ENCODE data around the gene C10orf71. TPM values are rescaled to one million over a fixed set of nuclear protein-coding genes. Genes with fewer than 3 reads are reported as not detected.

Gene C10orf71
- polyA plus RNA-seq, 4 donors = 0.13 to 0.47 (median 0.19) TPM

DNA sequence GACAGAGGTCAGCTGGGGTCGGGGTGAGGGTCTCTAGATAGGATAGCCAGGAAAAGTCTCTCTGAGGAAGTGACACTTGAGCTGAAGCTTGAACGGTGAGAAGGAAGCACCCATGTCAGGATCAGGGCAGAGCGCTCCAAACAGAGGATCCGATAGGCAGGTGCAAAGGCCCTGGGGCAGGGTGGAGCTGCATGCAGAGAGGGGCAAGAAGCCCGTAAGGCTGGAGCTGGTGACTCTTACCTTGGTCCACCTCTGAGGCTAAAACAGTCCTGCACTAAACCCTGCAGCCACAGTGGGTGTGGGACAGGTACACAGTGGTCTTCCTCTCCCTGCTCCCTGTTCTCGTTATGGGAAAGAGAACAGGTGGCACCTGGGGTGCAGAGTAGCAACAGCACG, 5.8 kb upstream of the C10orf71 start:
- no peak for DNase-seq (ENCODE audit: low read depth in 4 of 4, low spot score in 3 of 4)

DNA sequence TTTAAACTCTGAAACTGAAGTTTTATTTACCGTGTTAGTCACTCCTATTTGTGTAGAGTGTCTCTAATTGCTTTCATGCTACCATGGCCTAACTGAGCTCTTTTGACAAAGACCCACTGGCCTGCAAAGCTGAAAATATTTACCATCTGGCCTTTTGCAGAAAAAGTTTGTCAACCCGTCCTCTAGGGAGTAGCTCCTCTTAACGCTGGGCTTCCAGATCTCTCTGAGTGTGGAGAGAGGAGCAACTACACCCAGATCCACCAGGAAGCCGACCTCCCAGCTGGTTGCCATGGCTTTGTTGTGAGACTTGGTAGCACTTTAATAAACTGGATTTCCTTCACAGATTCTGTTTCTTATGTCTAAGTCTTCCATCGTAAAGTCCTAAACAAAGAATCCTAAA, 4.2 kb upstream of the C10orf71 start:
- no peak for DNase-seq (ENCODE audit: low read depth in 4 of 4, low spot score in 3 of 4)

DNA sequence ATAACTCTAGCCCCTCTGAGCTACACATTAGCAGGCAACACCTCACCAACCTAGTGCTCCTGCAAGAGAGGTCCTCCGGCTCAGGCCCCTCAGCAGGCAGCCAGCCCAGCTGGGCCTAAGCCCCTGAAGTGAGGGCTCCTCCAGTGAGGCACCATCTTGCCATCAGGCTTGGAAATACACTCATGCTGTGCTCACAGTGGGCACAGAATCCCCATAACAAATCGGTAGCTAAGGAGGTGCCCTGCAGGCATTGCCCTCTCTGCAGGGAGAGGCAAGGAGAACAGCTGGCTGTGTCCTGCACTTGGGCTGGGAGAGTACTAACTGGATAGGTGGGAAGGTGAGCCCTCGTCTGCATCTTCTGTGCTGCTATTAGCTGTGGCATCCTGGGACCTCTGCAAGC, 3.7 kb upstream of the C10orf71 start:
- DNase-seq (ENCODE audit: low read depth in 4 of 4, low spot score in 3 of 4) = no peak

DNA sequence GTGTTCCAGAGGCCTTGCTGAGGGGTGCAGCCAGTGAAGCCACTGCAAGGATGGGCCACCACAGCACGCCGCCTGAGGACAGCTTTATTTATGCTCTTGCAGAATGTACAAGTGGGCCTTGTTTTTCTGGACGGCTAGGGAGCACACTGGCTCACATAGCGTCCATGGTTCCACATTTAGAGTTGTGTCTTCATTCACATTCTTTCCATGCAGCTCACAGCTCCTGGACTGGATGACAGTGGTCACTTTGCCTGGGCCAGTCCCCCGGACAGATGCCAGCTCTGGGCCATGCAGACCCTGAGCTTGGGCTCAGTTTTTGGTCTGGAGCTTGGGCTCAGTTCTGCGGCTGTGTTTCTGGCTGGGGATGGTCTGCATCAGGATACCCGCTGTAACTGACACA, 2.6 kb upstream of the C10orf71 start:
- DNase-seq (ENCODE audit: low read depth in 4 of 4, low spot score in 3 of 4) = no peak

GRCh38 chr10:49296836-49297235, 2.1 kb upstream of the C10orf71 start:
- DNase-seq (ENCODE audit: low read depth in 4 of 4, low spot score in 3 of 4) = no peak

DNA sequence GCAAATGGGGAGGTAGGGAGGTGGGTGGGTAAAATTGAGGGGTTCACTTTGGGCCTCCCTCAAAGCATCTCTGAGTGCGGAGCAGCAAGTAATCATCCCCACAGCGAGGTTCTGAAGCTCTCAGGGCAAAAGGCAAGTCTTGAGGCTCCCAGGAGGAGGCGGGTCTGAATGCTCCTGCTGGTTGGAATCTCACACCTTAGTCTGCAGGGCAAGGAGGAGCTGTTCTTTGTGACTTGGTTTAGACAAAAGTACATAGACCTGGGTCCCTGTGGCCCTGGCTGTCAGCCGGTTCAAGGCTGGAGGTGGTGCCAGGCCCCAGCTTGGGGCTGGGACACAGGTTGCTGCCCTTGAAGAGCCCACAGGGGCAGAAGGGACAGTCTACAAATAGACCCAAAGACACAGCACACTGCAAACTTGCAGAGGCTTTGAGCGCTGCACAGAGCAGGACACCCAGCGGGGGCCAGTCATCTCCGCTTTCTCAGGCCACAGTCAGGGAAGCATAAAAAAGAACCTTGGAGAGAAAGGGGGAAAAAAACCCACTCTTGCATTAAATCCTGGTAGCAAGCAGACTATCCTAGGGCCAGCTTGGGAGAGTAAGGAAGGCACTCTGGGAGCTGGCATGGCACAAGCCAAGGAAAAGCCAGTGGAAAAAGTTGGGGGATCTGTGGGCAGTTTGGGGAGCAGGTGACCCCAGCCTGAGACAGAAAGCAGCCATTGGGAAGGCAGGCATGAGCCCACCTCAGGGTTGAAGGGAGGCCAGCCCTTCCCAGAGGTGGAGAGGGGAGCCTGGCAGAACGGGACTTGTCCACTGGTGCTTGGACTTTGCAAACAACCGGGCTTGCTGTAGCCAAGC, 926 bp upstream of the C10orf71 start:
- no peak for DNase-seq (ENCODE audit: low read depth in 4 of 4, low spot score in 3 of 4)

- no peak for DNase-seq (ENCODE audit: low read depth in 4 of 4, low spot score in 3 of 4)
These were observed 343 bp upstream of the C10orf71 start for GRCh38 chr10:49298671-49298982.

DNA sequence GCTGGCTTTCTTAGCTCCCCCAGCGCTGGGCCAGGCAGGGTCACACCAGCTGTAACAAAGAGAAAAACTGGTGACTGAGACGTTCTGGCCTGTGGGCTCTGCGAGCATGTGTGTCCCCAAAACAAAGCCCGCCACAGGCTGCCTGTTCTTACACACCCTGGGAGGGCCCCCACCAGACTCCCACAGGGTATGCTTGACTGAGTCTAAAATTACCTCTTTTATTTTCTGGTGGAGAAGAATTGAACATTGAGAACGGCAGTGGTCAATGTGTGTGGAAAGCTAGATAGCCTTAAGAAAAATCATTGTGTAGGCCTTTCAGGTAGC, 808 bp downstream of the C10orf71 start:
- no peak for DNase-seq (ENCODE audit: low read depth in 4 of 4, low spot score in 3 of 4)

DNA sequence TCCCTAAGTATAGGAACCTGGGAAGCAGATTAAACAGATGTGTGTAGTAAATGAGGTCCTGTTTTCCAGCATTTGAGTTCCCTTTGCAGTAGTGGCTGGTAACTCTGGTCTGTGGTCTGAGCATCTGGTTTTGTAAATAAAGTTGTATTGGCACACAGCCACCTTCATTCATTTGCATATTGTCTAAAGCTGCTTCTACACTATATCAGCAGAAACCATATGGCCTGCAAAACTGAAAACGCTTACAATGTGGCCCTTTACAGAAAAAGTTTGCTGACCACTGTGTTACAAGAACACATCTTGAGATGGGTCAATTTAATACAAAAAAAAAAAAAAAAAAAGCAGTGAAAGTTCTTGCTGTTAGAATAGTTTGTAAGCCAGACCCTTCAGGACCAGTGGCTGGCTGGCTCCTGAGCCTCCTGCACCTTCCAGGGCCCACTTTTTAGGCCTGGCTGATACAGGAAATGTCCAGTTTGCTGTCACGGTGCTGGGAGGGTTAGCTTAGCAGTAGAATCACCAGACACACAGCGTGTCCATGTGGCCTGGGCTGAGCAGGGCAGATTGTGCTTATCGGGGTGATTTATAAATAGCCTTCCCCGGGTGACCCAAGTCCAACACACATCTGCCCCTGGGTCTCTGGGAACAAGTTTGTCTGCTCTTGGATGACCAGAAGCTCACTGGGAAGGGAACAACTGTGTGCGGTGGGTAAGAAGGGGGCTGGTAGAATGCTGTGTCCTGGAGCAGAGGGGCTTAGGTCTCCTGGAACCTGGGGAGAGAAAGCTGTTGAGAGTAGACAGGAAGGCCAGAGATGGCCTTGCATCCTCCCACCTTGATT, 1.4 kb downstream of the C10orf71 start:
- no peak for DNase-seq (ENCODE audit: low read depth in 4 of 4, low spot score in 3 of 4)

- no peak for DNase-seq (ENCODE audit: low read depth in 4 of 4, low spot score in 3 of 4)
These were observed 2.3 kb downstream of the C10orf71 start for GRCh38 chr10:49301302-49301701.

DNA sequence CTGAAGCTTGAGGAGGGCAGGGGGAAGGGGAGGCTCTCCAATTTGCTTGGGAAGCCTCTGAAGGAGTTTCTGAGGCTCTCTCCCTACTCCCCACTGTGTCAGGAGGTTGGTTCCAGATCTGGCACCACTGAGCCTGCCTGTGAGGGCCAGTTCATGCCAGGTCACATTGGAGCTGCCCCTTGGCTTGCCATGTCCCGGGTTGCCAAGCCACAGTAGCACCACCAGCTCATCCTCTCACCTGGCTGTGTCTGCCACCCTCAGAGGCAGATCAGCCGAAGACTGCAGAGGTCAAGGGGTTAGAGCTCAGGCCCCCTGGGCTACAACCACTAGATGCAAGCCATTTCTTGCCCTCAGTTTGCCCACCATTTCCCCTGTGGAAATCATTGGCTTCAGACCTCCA, 3.1 kb downstream of the C10orf71 start:
- no peak for DNase-seq (ENCODE audit: low read depth in 4 of 4, low spot score in 3 of 4)

- no peak for DNase-seq (ENCODE audit: low read depth in 4 of 4, low spot score in 3 of 4)
These were observed 4.7 kb downstream of the C10orf71 start for GRCh38 chr10:49303711-49304110.

DNA sequence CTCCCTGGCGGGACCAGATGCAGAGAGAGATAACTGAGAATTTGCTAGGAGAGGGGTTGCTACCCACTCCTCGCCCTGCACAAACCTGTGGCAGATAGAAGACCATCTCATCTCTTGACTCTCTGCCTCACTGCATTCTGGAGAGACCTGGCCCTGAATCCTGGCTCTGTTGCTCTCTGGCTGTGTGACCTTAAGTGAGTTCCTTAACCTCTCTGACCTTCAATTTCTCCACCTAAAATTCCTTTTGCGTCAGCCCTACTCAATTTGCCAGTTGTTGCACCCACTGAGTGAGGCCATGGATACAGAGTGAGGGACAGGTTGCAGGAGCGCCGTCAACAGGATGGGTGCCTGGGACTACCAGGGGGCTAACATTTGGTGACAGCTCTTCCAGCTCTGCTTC, 5.2 kb downstream of the C10orf71 start:
- no peak for DNase-seq (ENCODE audit: low read depth in 4 of 4, low spot score in 3 of 4)

DNA sequence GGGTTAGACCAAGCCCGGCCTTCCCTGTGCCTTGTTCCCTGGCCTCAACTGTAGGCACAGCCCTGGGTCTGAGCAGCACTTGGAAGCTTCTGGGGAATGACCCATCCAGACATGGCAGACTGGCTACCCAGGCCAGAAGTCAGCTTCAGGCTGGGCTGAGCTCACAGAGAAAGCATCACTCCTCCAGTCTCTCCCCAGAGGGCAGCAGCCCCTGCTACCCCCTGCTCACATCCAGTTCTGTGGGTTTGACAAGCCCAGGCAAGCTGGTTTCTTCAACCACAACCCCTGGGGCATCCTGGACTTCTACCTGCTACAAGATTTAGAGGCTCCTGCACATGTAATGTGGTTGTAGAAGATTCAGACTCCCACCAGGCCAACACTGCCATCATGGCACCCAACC, 9.0 kb downstream of the C10orf71 start:
- no peak for DNase-seq (ENCODE audit: low read depth in 4 of 4, low spot score in 3 of 4)

- DNase-seq (ENCODE audit: low read depth in 4 of 4, low spot score in 3 of 4) = no peak
These were observed 9.9 kb downstream of the C10orf71 start for GRCh38 chr10:49308881-49309280.

- no peak for DNase-seq (ENCODE audit: low read depth in 4 of 4, low spot score in 3 of 4)
These were observed 10.9 kb downstream of the C10orf71 start for GRCh38 chr10:49309691-49310411.

DNA sequence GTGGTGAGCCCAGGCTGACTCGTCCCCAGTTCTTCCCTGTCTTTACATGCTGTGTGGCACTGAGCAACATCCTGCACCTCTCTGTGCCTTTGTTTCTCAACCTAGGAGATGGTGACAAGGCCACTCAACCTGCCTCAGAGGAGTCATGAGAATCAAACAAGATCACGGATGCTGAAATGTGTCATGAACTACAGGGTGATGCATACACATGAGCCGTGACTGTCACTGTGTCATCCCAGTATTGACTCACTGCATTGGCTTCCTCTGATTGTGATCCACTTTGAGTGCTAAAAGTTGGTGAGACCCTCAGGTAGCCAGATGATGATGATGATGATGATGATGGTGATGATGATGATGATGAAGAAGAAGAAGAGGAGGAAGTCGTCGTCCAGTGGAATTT, 11.5 kb downstream of the C10orf71 start:
- no peak for DNase-seq (ENCODE audit: low read depth in 4 of 4, low spot score in 3 of 4)

GRCh38 chr10:49310901-49311554, 12.1 kb downstream of the C10orf71 start:
- no peak for DNase-seq (ENCODE audit: low read depth in 4 of 4, low spot score in 3 of 4)

- no peak for DNase-seq (ENCODE audit: low read depth in 4 of 4, low spot score in 3 of 4)
These were observed 12.7 kb downstream of the C10orf71 start for GRCh38 chr10:49311555-49312236.

- no peak for DNase-seq (ENCODE audit: low read depth in 4 of 4, low spot score in 3 of 4)
These were observed 13.4 kb downstream of the C10orf71 start for GRCh38 chr10:49312246-49312869.

All from left renal pelvis (tissue), 4 donors.